Left colon (tissue), 2 donors: ENCODE data around the gene SLC46A3. TPM values are rescaled to one million over a fixed set of nuclear protein-coding genes. Genes with fewer than 3 reads are reported as not detected.
"Not testable (repeated sequence)": the region's sequence is repeated elsewhere in the genome, so short reads cannot be mapped to it uniquely, and the experiment has no call there.

Experiments used
- ATAC-seq: fragments of 200-7000 bp; cut with Tn5 transposase; one replicate; pipeline ENCODE4 v1.9.1; 2020; ENCODE audit warnings: mild to moderate bottlenecking, moderate library complexity
- DNase-seq, 2 donors: peaks; one replicate each; pipeline ENCODE4 v3.0.0-alpha.2; 2020
- intact Hi-C, 2 donors: fragments of 100-400 bp; cut with DNase I in 1 of 2; cut with micrococcal nuclease in 1 of 2; formaldehyde crosslinking; loops; one replicate each; pipeline versions ENCODE4 v1.11.2 to v1.14.0; 2022; cut with DNase I, micrococcal nuclease
- long read RNA-seq: library from polyadenylated mRNA; unstranded; transcript quantifications from one replicate; pipeline ENCODE4 v2.0.0, GENCODE V29; 2021
- total RNA-seq, 2 donors: library from RNA; stranded (reverse); fragmentation: NEBNext Ultra II Directional; extraction: Animal tissue kit (Norgen Biotek cat#: 25700); gene quantifications; one replicate each; pipeline ENCODE4 v1.2.1, GENCODE V29; 2021
- donor health status: DM: no; HTN: no; CAD: no.
- donor health status: DM: yes; HTN: yes; CAD: no.

The SLC46A3 gene
- 10 to 100 TPM; 48.7 to 54.6 TPM for total RNA-seq
- long read RNA-seq, transcript SLC46A3-202 (7 exons, 2,121 nt), result minor isoform, 31 of 195 reads
- long read RNA-seq, transcript SLC46A3-201 (6 exons, 3,173 nt), result major isoform, 141 of 195 reads
- long read RNA-seq, partial matches to known transcripts, result 4 of 195 reads
- long read RNA-seq, other reads (novel, unspliced or antisense), result 17 of 195 reads

GRCh38 chr13:28718543-28719226, at the start of gene SLC46A3:
Gene SLC46A3, minus strand, starts transcription at chr13:28718970. Its CDS starts 972 bp downstream, at chr13:28717998.
- ATAC-seq, result peak; percentile 90
- DNase-seq, result peak; percentile 98 to 99
- intact Hi-C loops, result no loop called here

GRCh38 chr13:28763887-28764286, 45.1 kb upstream of the SLC46A3 start:
- no peak for ATAC-seq
- intact Hi-C loops, result no loop called here
- no peak for DNase-seq

GRCh38 chr13:28761586-28761985, 42.8 kb upstream of the SLC46A3 start:
- no peak for DNase-seq
- intact Hi-C loops, result no loop called here
- ATAC-seq, result no peak

- no peak for ATAC-seq
- intact Hi-C loops, result no loop called here
- no peak for DNase-seq
These were observed 36.7 kb upstream of the SLC46A3 start for GRCh38 chr13:28755546-28755870.

GRCh38 chr13:28754698-28755545, 36.2 kb upstream of the SLC46A3 start:
- DNase-seq, result peak in 1 of 2 donors; percentile 32
- peak; percentile 81 for ATAC-seq
- intact Hi-C loops, result no loop called here

GRCh38 chr13:28753946-28754345, 35.2 kb upstream of the SLC46A3 start:
- no peak for DNase-seq
- intact Hi-C loops, result no loop called here
- ATAC-seq, result no peak

GRCh38 chr13:28753208-28753892, 34.6 kb upstream of the SLC46A3 start:
- DNase-seq (peak; percentile 37 to 63), ATAC-seq (peak; percentile 92)
- intact Hi-C loops, result no loop called here

- no peak for ATAC-seq
- no peak for DNase-seq
These were observed 32.6 kb upstream of the SLC46A3 start for GRCh38 chr13:28751175-28751960.

DNA sequence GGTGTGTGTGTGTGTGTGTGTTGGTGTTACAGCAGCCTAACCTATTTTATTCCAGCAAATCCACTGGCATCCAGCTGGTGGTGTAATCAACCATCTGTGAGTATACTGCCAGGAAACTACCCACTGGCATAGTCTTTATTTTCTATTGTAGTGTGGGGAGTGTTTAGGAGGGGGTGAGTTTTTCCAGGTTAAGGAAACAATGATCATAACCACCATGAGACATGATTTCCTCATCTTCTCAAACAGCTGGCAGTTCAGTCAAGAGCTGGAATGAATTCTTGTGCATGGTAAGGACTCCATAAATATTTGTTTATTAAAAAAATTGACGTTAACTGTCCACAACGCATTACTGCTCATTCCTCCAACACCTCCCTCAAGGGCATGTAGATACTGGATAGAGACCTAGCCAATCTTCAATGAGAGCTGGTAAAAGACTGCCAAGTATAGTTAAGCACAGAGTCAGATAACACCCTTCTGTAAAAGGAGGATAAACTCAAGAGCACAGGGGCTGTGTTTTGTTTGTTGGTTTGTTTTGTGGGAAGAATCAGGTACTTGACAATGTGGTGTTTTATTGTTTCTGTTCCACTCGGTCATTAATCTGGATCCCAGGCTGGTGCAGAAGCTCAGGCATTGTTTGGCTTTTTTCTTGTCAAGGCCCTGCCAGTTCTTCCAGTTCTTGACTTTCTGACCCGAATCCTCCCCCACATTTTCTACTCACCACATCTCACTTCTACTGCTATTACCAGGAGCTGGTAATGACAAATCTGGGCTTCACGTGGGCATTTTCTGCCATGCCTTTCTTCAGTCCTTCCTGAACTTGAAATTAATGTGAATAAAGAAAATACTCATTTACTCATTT, 31.6 kb upstream of the SLC46A3 start:
- DNase-seq, result no peak
- no peak for ATAC-seq

More at GRCh38 chr13:28751175-28751960, 32.6 kb upstream of the SLC46A3 start:
- intact Hi-C loops, result no loop called here

GRCh38 chr13:28747851-28748250, 29.1 kb upstream of the SLC46A3 start:
- DNase-seq (no peak), ATAC-seq (no peak)
- intact Hi-C loops, result no loop called here

More for the DNA sequence above, 31.6 kb upstream of the SLC46A3 start:
- intact Hi-C loops, result no loop called here

GRCh38 chr13:28746287-28746612, 27.5 kb upstream of the SLC46A3 start:
- ATAC-seq, result no peak
- intact Hi-C loops, result no loop called here
- no peak for DNase-seq

GRCh38 chr13:28744656-28745055, 25.9 kb upstream of the SLC46A3 start:
- intact Hi-C loops, result no loop called here
- no peak for ATAC-seq
- DNase-seq, result no peak

DNA sequence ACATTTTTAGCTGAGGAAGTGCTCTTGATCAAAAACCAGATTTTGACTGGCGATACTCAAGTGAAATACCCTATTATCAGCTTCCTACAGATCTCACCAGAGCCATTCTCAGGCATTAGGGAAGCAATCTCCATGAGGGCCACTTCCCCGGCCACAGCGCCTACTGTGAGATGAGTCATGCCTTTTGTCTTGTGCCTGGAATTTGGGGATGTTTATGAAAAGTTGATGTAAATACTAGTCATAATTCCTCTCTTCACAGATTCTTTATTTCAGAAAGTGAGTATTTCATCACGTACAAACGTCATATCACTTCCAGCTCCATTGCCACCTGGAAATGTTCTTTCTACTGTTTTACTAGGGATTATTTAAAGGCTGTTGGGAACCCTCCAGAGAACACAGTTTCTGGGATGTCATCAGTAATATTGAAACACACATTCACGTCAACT, 25.3 kb upstream of the SLC46A3 start:
- no peak for DNase-seq
- intact Hi-C loops, result no loop called here
- ATAC-seq, result no peak

- DNase-seq (no peak), ATAC-seq (no peak)
- intact Hi-C loops, result no loop called here
These were observed 24.8 kb upstream of the SLC46A3 start for GRCh38 chr13:28743499-28744083.

DNA sequence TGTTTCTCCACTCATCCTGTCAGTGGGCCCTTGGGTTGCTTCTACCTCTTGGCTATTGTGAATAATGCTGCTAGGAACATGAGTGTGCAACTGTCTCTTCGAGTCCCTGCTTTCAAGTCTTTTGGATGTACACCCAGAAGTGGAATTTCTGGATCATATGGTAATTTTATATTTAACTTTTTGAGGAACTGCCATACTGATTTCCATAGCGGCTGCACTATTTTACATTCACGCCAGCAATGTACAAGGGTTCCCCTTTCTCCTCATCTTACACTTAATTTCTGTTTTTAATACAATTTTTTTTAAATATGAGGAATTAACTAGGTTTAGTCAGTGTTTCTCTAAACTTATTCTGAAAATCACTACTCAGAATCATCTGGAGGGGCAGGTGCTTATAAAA, 24.2 kb upstream of the SLC46A3 start:
- DNase-seq, result no peak

GRCh38 chr13:28742445-28742844, 23.7 kb upstream of the SLC46A3 start:
- DNase-seq, intact Hi-C loops, ATAC-seq: not testable (repeated sequence)

More for the DNA sequence above, 24.2 kb upstream of the SLC46A3 start:
- ATAC-seq, result no peak
- intact Hi-C loops, result no loop called here

- DNase-seq (no peak), ATAC-seq (no peak)
- intact Hi-C loops, result no loop called here
These were observed 22.3 kb upstream of the SLC46A3 start for GRCh38 chr13:28741084-28741491.
